Measurements from ENCODE around the gene ERC1.

The ERC1 gene

GRCh38 chr12:1310653-1311052 is 319.6 kb downstream of the ERC1 start:
- Histone ChIP-seq H3K18ac (ENCODE audit: low read depth in 1 of 2, low read length in 2 of 2) (no peak overlapping the region), H3K4me3 (ENCODE audit: insufficient read depth in 1 of 2, low read depth in 1 of 2, low read length in 2 of 2) (no peak overlapping the region), H3K9ac (ENCODE audit: low read length) (no peak overlapping the region), H3K9me3 (ENCODE audit: control insufficient read depth, low read length) (peaks cover 3% of the 10 kb centered on the region), H3K4ac (ENCODE audit: low read depth in 1 of 2, low read length in 2 of 2) (no peak overlapping the region), H3K4me1 (ENCODE audit: control insufficient read depth, insufficient read depth, low read depth, low read length) (no peaks in the 10 kb centered on the region), H3K36me3 (ENCODE audit: control insufficient read depth in 1 of 2, insufficient read depth in 2 of 2, low read depth in 1 of 2, low read length in 2 of 2) (peaks cover 0 to 9% of the 10 kb centered on the region in 2 experiments), H3K27me3 (ENCODE audit: control insufficient read depth in 1 of 2, insufficient read depth in 1 of 2, low read length in 2 of 2) (no peaks in the 10 kb centered on the region), H3K4me2 (ENCODE audit: low read length, poor library complexity, severe bottlenecking) (no peak overlapping the region), H2BK5ac (ENCODE audit: low read depth, low read length, poor library complexity, severe bottlenecking) (no peak overlapping the region), H2BK12ac (ENCODE audit: low read length in 2 of 2) (no peak overlapping the region), H3K79me1 (replicated peaks; ENCODE audit: low read length, poor library complexity, severe bottlenecking) (peaks cover 7% of the 10 kb centered on the region), H4K91ac (ENCODE audit: low read length) (no peak overlapping the region), H3K14ac (ENCODE audit: low read length in 2 of 2) (no peak overlapping the region), H2AFZ (ENCODE audit: low read depth, low read length) (no peak overlapping the region), H3K27ac (ENCODE audit: low read length, poor library complexity, severe bottlenecking) (no peak overlapping the region), H3K23ac (ENCODE audit: low read length in 2 of 2) (no peak overlapping the region), H2BK120ac (ENCODE audit: low read depth, low read length) (no peak overlapping the region), H4K8ac (ENCODE audit: low read length) (no peak overlapping the region), H2BK15ac (ENCODE audit: low read depth, poor library complexity, severe bottlenecking) (no peak overlapping the region), H2AK5ac (ENCODE audit: low read length, severe bottlenecking) (no peak overlapping the region)
- no peak for DNase-seq
- 75% methylated on average over 2 of the region's 4 CpGs for WGBS

- no peak overlapping the region for H3K14ac ChIP-seq (ENCODE audit: low read length in 2 of 2)
- no peak overlapping the region for H4K91ac ChIP-seq (ENCODE audit: low read length)
- no peak for DNase-seq
- H3K4ac ChIP-seq (ENCODE audit: low read depth in 1 of 2, low read length in 2 of 2), result no peak overlapping the region
- H3K4me1 ChIP-seq (ENCODE audit: control insufficient read depth, insufficient read depth, low read depth, low read length), result peaks cover 3% of the 10 kb centered on the region
- H3K4me2 ChIP-seq (ENCODE audit: low read length, poor library complexity, severe bottlenecking), result no peak overlapping the region
- H2BK15ac ChIP-seq (ENCODE audit: low read depth, poor library complexity, severe bottlenecking), result no peak overlapping the region
- H3K23ac ChIP-seq (ENCODE audit: low read length in 2 of 2), result no peak overlapping the region
- 100% methylated on average over 1 of the region's 1 CpG for WGBS
- peaks cover 3% of the 10 kb centered on the region for H3K9me3 ChIP-seq (ENCODE audit: control insufficient read depth, low read length)
- no peak overlapping the region for H3K27ac ChIP-seq (ENCODE audit: low read length, poor library complexity, severe bottlenecking)
- H2AFZ ChIP-seq (ENCODE audit: low read depth, low read length), result no peak overlapping the region
- H3K18ac ChIP-seq (ENCODE audit: low read depth in 1 of 2, low read length in 2 of 2), result no peak overlapping the region
- H2BK120ac ChIP-seq (ENCODE audit: low read depth, low read length), result no peak overlapping the region
- no peak overlapping the region for H2AK5ac ChIP-seq (ENCODE audit: low read length, severe bottlenecking)
- peaks cover 0 to 9% of the 10 kb centered on the region in 2 experiments for H3K36me3 ChIP-seq (ENCODE audit: control insufficient read depth in 1 of 2, insufficient read depth in 2 of 2, low read depth in 1 of 2, low read length in 2 of 2)
- H2BK5ac ChIP-seq (ENCODE audit: low read depth, low read length, poor library complexity, severe bottlenecking), result no peak overlapping the region
- no peak overlapping the region for H3K4me3 ChIP-seq (ENCODE audit: insufficient read depth in 1 of 2, low read depth in 1 of 2, low read length in 2 of 2)
- no peak overlapping the region for H3K9ac ChIP-seq (ENCODE audit: low read length)
- no peaks in the 10 kb centered on the region for H3K27me3 ChIP-seq (ENCODE audit: control insufficient read depth in 1 of 2, insufficient read depth in 1 of 2, low read length in 2 of 2)
- no peak overlapping the region for H2BK12ac ChIP-seq (ENCODE audit: low read length in 2 of 2)
- no peak overlapping the region for H4K8ac ChIP-seq (ENCODE audit: low read length)
- H3K79me1 ChIP-seq (replicated peaks; ENCODE audit: low read length, poor library complexity, severe bottlenecking), result peaks cover 6% of the 10 kb centered on the region
Measured at GRCh38 chr12:1311145-1311544, 320.1 kb downstream of the ERC1 start.

DNA sequence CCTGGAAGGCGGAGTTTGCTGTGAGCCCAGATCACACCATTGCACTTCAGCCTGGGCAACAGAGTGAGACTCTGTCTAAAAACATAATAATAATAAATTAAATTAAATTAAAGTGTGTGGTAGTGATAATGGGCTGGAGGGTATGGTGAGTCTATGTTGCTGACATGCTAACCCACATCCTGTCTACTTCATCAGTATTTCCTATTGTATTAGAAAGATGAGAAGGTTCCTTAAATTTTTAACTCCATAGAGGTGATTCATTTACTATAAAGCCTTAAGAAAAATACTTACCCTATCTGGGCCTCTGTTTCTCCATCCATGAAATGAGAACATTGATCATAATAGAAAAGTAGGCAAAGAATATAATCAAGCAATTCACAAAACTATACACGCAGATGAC is 322.9 kb downstream of the ERC1 start:
- Histone ChIP-seq H3K4me2 (ENCODE audit: low read length, poor library complexity, severe bottlenecking) (no peak overlapping the region), H2BK12ac (ENCODE audit: low read length in 2 of 2) (no peak overlapping the region), H4K91ac (ENCODE audit: low read length) (no peak overlapping the region), H3K14ac (ENCODE audit: low read length in 2 of 2) (no peak overlapping the region), H3K23ac (ENCODE audit: low read length in 2 of 2) (no peak overlapping the region), H3K79me1 (replicated peaks; ENCODE audit: low read length, poor library complexity, severe bottlenecking) (peaks cover 2% of the 10 kb centered on the region), H3K9ac (ENCODE audit: low read length) (no peak overlapping the region), H2BK15ac (ENCODE audit: low read depth, poor library complexity, severe bottlenecking) (no peak overlapping the region), H3K4me3 (ENCODE audit: insufficient read depth in 1 of 2, low read depth in 1 of 2, low read length in 2 of 2) (no peak overlapping the region), H3K4ac (ENCODE audit: low read depth in 1 of 2, low read length in 2 of 2) (no peak overlapping the region), H2BK5ac (ENCODE audit: low read depth, low read length, poor library complexity, severe bottlenecking) (no peak overlapping the region), H3K9me3 (ENCODE audit: control insufficient read depth, low read length) (peaks cover 3% of the 10 kb centered on the region), H2AFZ (ENCODE audit: low read depth, low read length) (no peak overlapping the region), H3K4me1 (ENCODE audit: control insufficient read depth, insufficient read depth, low read depth, low read length) (peaks cover 3% of the 10 kb centered on the region), H3K18ac (ENCODE audit: low read depth in 1 of 2, low read length in 2 of 2) (no peak overlapping the region), H3K36me3 (ENCODE audit: control insufficient read depth in 1 of 2, insufficient read depth in 2 of 2, low read depth in 1 of 2, low read length in 2 of 2) (peaks cover 0 to 9% of the 10 kb centered on the region in 2 experiments), H4K8ac (ENCODE audit: low read length) (no peak overlapping the region), H2AK5ac (ENCODE audit: low read length, severe bottlenecking) (no peak overlapping the region), H3K27me3 (ENCODE audit: control insufficient read depth in 1 of 2, insufficient read depth in 1 of 2, low read length in 2 of 2) (no peaks in the 10 kb centered on the region), H2BK120ac (ENCODE audit: low read depth, low read length) (no peak overlapping the region), H3K27ac (ENCODE audit: low read length, poor library complexity, severe bottlenecking) (no peak overlapping the region)
- DNase-seq, result no peak
- no CpG with 5 or more reads among the region's 2 CpGs for WGBS

DNA sequence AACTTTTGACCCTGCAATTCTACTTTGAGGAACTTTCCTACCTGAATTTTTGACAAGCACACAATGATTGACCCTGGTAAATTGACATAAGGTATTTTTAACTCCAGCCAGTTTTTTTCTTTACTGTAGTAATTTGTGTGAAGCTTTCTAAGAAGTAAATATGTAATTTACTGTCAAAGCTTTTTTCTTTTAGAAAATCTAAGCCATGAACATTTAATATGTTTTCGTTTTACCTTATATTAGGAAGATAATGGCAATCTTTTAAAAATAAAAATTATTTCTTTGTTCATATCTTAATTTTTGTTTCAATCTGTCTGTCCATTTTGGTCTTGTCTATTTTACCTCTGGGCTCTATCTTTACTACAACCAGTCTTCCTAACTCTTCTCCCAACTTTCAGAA is 323.5 kb downstream of the ERC1 start:
- Histone ChIP-seq H3K4ac (ENCODE audit: low read depth in 1 of 2, low read length in 2 of 2) (no peak overlapping the region), H3K18ac (ENCODE audit: low read depth in 1 of 2, low read length in 2 of 2) (no peak overlapping the region), H3K36me3 (ENCODE audit: control insufficient read depth in 1 of 2, insufficient read depth in 2 of 2, low read depth in 1 of 2, low read length in 2 of 2) (peaks cover 0 to 5% of the 10 kb centered on the region in 2 experiments), H2AFZ (ENCODE audit: low read depth, low read length) (no peak overlapping the region), H4K8ac (ENCODE audit: low read length) (no peak overlapping the region), H3K27me3 (ENCODE audit: control insufficient read depth in 1 of 2, insufficient read depth in 1 of 2, low read length in 2 of 2) (no peaks in the 10 kb centered on the region), H3K4me1 (ENCODE audit: control insufficient read depth, insufficient read depth, low read depth, low read length) (peaks cover 3% of the 10 kb centered on the region), H3K14ac (ENCODE audit: low read length in 2 of 2) (no peak overlapping the region), H3K4me2 (ENCODE audit: low read length, poor library complexity, severe bottlenecking) (no peak overlapping the region), H2AK5ac (ENCODE audit: low read length, severe bottlenecking) (no peak overlapping the region), H3K79me1 (replicated peaks; ENCODE audit: low read length, poor library complexity, severe bottlenecking) (peaks cover 1% of the 10 kb centered on the region), H2BK120ac (ENCODE audit: low read depth, low read length) (no peak overlapping the region), H2BK5ac (ENCODE audit: low read depth, low read length, poor library complexity, severe bottlenecking) (no peak overlapping the region), H3K23ac (ENCODE audit: low read length in 2 of 2) (no peak overlapping the region), H2BK12ac (ENCODE audit: low read length in 2 of 2) (no peak overlapping the region), H4K91ac (ENCODE audit: low read length) (no peak overlapping the region), H3K4me3 (ENCODE audit: insufficient read depth in 1 of 2, low read depth in 1 of 2, low read length in 2 of 2) (no peak overlapping the region), H3K9me3 (ENCODE audit: control insufficient read depth, low read length) (peaks cover 3% of the 10 kb centered on the region), H3K9ac (ENCODE audit: low read length) (no peak overlapping the region), H2BK15ac (ENCODE audit: low read depth, poor library complexity, severe bottlenecking) (no peak overlapping the region), H3K27ac (ENCODE audit: low read length, poor library complexity, severe bottlenecking) (no peak overlapping the region)
- no CpG with 5 or more reads among the region's 1 CpG for WGBS
- no peak for DNase-seq

Data from mesenchymal stem cell (in vitro differentiated cells and primary cell).